Measurements from ENCODE around the gene PLPP4.

PLPP4 gene

DNA sequence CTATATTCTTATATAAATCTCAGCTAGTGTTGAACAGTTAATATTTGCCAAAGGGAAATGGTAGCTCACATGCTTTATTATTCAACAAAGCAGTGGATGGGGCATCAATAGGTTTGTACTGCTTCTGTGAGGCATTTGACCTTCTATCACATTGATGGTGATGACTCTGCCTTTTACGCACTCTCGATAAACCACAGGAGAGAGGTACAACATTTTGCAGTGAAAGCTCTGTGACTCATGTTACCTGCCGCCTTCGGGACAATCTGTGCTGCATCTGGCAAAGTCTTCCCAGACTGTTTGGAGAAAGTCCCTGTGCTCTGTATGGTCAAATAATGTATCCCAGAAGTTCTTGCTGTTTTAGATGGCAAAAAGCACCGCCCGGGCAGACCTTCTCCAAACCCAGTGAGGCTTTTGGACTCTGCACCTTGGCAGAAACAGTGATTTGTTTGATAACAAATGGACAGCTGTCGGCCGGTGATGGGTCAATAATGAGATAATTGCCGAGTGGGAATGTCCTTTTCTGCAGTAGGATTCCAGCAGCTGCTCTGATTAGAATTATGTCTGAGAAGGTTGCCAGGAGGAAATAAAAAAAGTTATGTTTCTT, 61.0 kb downstream of the PLPP4 start:
- DNase-seq (ENCODE audit: low spot score): no peak

- DNase-seq (ENCODE audit: low spot score): no peak
Observed at GRCh38 chr10:120521880-120522279, 64.9 kb downstream of the PLPP4 start.

DNA sequence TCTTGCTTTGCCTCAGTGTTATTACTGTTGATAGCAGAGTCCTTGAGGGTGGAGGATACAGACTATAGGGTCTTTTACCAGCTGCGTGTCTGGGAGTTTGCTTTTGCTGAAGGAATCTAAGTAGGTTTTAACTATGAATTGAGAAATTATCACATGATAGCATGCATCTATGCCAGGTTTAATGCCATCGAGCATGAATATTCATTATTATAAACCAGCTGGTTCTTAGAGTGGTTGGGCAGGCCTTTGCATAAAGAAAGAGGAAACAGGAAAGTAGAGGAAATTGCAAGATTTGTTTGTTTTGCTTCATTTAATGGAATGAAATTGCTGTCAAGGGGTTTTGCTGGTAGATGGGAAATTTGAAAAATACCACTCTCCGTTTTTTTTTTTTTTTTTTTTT, 70.7 kb downstream of the PLPP4 start:
- DNase-seq (ENCODE audit: low spot score): no peak

GRCh38 chr10:120530699-120531098, 73.7 kb downstream of the PLPP4 start:
- no peak for DNase-seq (ENCODE audit: low spot score)

GRCh38 chr10:120538091-120538490, 81.1 kb downstream of the PLPP4 start:
- DNase-seq (ENCODE audit: low spot score): no peak

- no peak for DNase-seq (ENCODE audit: low spot score)
Observed at GRCh38 chr10:120539076-120539475, 82.0 kb downstream of the PLPP4 start.

DNA sequence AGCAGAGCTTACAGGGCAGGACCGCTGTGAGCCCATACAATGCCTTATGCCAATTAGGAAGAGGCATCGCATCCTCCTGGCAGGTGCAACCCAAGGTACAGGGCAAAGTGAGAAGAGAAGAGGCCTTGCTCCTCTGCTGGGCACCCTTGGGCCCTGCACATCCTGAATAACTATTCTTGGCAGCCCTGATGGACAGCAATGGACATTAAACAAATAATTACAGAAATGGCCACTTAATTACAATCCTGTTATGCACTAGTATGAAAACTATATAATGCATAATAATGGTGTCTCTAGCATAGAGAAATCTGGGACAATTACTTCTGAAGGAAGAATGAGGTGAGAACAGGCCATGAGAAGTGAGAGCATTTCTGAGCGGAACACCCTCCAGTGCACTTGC, 83.5 kb downstream of the PLPP4 start:
- DNase-seq (ENCODE audit: low spot score): no peak

DNA sequence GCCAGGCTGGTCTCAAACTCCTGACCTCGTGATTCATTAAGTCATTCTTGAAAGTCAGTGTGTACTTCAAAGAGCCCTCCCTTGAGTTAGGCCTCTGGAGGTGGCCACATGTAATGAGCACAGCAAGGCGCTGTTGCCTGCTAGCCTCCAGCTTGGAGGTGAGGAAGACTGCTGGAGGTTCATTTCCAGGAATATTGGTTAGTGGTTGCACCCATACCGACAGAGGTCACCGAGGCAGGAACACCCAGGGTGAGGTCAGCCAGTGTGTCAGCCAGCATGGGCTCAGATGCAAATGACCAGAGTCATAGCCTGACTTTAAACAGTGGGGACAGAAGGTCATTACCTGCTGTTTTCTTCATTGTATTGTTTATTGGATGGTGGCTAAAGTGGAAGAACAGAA, 85.0 kb downstream of the PLPP4 start:
- no peak for DNase-seq (ENCODE audit: low spot score)

GRCh38 chr10:120542591-120542990, 85.6 kb downstream of the PLPP4 start:
- no peak for DNase-seq (ENCODE audit: low spot score)

GRCh38 chr10:120543291-120543690, 86.3 kb downstream of the PLPP4 start:
- DNase-seq (ENCODE audit: low spot score): no peak

DNA sequence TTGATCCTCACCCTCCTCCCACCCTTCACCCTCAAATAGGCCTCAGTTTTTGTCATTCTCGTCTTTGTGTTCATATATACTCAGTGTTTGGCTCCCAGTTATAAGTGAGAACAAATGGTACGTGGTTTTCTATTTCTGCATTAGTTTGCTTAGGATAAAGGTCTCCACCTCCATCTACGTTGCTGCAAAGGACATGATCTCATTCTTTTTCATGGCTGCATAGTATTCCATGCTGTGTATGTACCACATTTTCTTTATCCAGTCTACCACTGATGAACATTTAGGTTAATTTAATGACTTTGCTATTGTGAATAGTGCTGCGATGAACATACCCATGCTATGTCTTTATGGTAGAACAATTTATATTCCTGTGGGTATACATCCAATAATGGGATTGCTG, 91.2 kb downstream of the PLPP4 start:
- no peak for DNase-seq (ENCODE audit: low spot score)

- DNase-seq (ENCODE audit: low spot score): no peak
Observed at GRCh38 chr10:120552262-120552661, 95.2 kb downstream of the PLPP4 start.

GRCh38 chr10:120553911-120554310, 96.9 kb downstream of the PLPP4 start:
- DNase-seq (ENCODE audit: low spot score): no peak

- DNase-seq (ENCODE audit: low spot score): no peak
Observed at GRCh38 chr10:120555436-120555835, 98.4 kb downstream of the PLPP4 start.

- DNase-seq (ENCODE audit: low spot score): no peak
Observed at GRCh38 chr10:120555842-120556532, 99.0 kb downstream of the PLPP4 start.

- DNase-seq (ENCODE audit: low spot score): no peak
Observed at GRCh38 chr10:120557311-120557710, 100.3 kb downstream of the PLPP4 start.

GRCh38 chr10:120559800-120560199, 102.8 kb downstream of the PLPP4 start:
- no peak for DNase-seq (ENCODE audit: low spot score)

DNA sequence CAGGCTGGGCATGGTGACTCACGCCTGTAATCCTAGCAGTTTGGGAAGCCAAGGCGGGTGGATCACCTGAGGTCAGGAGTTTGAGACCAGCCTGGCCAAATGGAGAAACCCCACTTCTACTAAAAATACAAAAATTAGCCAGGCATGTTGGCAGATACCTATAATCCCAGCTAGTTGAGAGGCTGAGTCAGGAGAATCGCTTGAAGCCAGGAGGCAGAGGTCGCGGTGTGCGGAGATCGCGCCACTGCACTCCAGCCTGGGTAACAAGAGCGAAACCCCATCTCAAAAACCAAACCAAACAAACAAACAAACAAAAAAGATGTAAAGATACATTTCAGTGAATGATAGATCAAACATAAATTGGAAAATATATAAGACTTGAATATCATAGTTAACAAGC, 105.9 kb downstream of the PLPP4 start:
- DNase-seq (ENCODE audit: low spot score): no peak

DNA sequence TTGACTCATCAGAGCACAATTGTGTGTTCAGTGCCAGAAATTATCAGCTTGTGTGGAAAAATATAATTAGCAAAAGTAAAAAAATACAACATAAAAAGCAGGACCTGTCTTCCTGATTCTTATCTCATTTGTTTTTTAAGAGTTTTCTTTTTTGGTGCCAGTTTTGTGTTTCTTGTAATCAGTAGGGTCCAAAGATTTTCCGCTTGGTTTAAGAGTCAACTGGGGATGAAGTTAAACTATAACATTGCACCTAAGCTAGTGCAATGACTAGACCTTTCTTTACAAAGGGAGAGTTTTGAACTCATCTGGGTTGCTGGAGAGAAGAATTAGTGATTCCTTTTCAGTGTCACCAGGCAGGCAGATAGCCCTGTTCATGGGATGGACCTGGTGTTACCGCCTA, 113.4 kb downstream of the PLPP4 start:
- no peak for DNase-seq (ENCODE audit: low spot score)

DNA sequence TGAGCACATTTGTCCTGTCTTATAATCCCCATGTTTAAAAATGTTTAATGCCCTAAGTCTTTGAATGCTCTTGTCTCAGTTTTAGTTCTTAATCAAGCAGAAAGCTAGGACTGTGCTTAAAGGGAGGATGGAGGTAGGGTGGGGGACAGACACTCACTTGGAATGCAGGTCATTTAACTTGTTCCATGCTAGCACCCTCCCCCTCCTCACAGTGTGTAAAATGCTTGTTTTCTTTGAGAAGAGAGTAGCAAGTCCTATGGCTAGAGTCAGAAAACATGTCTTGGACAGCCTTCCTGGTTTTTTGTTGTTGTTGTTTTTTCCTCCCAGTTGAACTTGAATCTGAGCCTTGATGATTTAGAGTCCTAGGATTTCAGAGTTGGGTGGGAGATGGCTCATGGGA, 114.2 kb downstream of the PLPP4 start:
- no peak for DNase-seq (ENCODE audit: low spot score)

DNA sequence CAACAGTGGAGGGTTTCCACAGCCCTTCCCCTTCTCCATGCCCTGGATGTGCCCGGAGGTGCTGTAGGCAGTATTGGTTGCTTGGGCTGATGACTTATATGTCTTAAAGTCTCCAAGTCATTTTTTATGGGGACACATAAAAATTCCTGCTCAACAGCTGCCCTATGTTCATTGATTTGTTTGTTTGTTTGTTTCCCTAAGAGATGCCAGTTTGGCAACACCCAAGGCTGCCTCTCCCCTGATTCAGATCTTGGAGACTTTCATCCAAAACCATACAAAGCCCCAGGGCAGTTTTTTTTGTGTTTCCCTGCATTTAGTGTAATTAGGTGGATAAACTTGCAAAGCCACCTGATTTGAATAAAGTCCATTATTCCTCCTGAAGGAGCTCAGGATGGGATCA, 115.3 kb downstream of the PLPP4 start:
- DNase-seq (ENCODE audit: low spot score): no peak

- no peak for DNase-seq (ENCODE audit: low spot score)
Observed at GRCh38 chr10:120573355-120573754, 116.3 kb downstream of the PLPP4 start.

DNA sequence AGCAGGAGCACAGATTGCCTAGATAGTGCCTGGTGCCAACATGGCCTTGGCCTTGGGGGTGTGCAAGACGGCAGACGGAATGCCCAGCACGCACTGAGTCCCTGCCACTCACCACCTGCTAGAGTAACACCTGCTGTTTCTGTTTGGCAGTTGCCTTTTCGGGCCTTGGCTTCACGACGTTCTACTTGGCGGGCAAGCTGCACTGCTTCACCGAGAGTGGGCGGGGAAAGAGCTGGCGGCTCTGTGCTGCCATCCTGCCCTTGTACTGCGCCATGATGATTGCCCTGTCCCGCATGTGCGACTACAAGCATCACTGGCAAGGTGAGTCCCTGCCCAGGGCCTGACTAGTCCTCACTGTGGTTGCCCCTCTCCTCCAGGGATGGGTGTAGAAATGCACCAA, 118.0 kb downstream of the PLPP4 start:
- no peak for DNase-seq (ENCODE audit: low spot score)

- DNase-seq (ENCODE audit: low spot score): no peak
Observed at GRCh38 chr10:120575411-120575810, 118.4 kb downstream of the PLPP4 start.
